AG10803 (cell line): ENCODE results near the gene CPS1.
A peak's percentile ranks its signal among the peaks of the same experiment; 100 is the strongest.

Source experiments
- DNase-seq: peaks from one replicate; pipeline ENCODE4 v3.0.0; 2010; ENCODE audit warnings: low read depth
- H3K4me3 ChIP-seq: 2 replicates; pipeline ENCODE4 v1.5.1; 2011; ENCODE audit warnings: mild to moderate bottlenecking, low read length, control low read depth
- CTCF ChIP-seq: conservative IDR thresholded peaks from 2 replicates; pipeline ENCODE4 v1.5.1; 2011; ENCODE audit warnings: mild to moderate bottlenecking, low read length, control low read depth, inconsistent platforms

The CPS1 gene

GRCh38 chr2:210599476-210599875 is 43.1 kb downstream of the CPS1 start:
- TF ChIP-seq CTCF, result no peak
- H3K4me3 ChIP-seq, result no peak overlapping the region
- no peak for DNase-seq

GRCh38 chr2:210604666-210605065 is 48.3 kb downstream of the CPS1 start:
- no peak for TF ChIP-seq CTCF
- DNase-seq, result no peak

GRCh38 chr2:210606001-210606400 is 49.6 kb downstream of the CPS1 start:
- no peak for TF ChIP-seq CTCF
- no peak overlapping the region for H3K4me3 ChIP-seq
- DNase-seq, result peak; percentile 5

More at GRCh38 chr2:210604666-210605065, 48.3 kb downstream of the CPS1 start:
- no peak overlapping the region for H3K4me3 ChIP-seq

GRCh38 chr2:210611466-210611865 is 55.1 kb downstream of the CPS1 start:
- H3K4me3 ChIP-seq, result no peak overlapping the region
- no peak for DNase-seq
- no peak for TF ChIP-seq CTCF

- peak; percentile 40 for DNase-seq
- H3K4me3 ChIP-seq, result no peak overlapping the region
- no peak for TF ChIP-seq CTCF
Observed at GRCh38 chr2:210616074-210616473, 59.7 kb downstream of the CPS1 start.

GRCh38 chr2:210617318-210617717 is 60.9 kb downstream of the CPS1 start:
- H3K4me3 ChIP-seq, result no peak overlapping the region
- TF ChIP-seq CTCF, result no peak
- no peak for DNase-seq

- TF ChIP-seq CTCF, result peak; percentile 83
Observed at GRCh38 chr2:210617732-210618330, 61.4 kb downstream of the CPS1 start.

More at GRCh38 chr2:210617732-210618330, 61.4 kb downstream of the CPS1 start:
- H3K4me3 ChIP-seq, result no peak overlapping the region
- peak; percentile 55 for DNase-seq
